ENCODE measurements around the gene MCM9. TPM values are rescaled to one million over a fixed set of nuclear protein-coding genes. Genes with fewer than 3 reads are reported as not detected.

Gene MCM9
- 7.7 and 8.6 TPM in 2 replicates for total RNA-seq

DNA sequence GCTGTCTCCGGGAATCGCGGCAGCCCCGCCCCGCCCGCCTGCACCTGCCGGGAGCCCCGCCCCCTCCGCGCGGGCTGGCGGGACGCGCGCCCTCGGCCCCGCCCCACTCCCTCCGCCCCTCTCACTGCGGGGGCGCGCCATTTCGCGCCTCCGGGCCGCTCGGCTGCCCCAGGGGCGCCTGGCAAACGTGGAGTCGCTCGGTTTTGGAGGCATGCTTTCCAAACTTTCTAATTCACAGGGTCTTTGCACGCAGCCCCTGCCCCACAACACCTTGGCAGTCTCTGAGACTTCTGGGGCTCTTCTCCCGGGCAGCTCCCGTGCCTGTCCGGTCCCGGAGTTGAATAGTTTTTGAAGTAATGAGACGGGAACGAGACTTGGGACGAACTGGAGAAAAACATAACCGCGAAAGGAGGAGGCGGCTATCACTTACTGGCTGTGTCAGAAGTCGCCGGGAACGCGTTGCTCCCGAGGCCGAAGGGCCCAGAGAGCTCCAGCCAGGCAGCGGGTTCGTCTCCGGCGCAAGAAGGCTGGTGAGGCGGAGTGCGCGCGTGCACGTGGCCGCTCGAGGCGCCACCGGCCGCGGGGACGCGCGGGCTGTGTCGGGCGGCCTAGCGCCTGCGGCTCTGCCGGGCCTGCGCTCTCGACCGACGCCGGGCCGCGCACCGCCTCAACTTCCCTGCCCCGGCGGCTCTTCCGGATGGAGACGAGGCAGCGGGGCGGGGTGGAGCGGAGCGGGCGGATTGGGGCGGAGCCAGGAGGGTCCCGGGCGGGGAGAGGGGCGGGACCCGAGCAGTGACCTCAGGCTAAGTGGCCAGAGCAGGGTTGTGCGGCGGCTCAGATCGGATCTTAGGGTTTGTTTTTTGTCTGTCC, at the start of gene MCM9:
TSS of gene MCM9 (minus strand) at position 699 of the 870 bp plus-strand sequence. CDS start 3,436 bp downstream, outside the sequence.

DNA sequence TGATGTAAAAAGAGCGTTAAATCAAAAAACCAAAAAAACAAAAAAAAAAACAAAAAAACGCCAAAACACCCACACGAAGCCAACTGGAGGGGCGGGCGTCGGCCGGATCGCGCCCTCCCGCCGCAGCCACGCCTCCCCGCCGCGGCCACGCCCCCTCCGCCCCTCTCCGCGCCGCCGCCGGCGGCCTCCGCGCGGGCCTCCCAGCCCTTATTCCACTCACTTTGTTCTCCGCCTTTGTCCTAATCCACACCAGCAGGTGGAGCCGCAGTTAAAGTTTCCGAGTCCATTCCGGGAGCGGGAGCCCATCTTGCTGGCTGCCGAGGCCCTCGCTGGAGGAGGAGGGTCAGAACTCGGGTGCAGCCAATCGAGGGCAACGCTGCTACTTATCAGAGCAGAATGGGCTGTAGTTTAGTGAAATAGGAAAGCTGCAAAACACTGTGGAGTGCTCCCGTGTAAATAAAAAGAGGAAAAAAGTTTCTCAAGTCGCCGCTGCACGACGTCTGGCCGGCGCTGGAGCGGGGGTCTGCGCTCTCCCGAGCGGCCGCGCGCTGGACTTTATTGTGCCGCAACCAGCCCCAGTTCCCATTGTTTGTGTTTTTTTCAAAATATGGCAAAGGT, 41.0 kb downstream of the MCM9 start, which contains the start of gene ASF1A:
TSS of gene ASF1A (plus strand) at position 346 of the 618 bp plus-strand sequence. CDS start at position 608, 262 bp downstream.

Other genes starting within 250 kb of the MCM9 start
- 14.1 and 16.6 TPM in 2 replicates for gene ASF1A, start 41.0 kb downstream of the MCM9 start, total RNA-seq
- gene FAM184A, start 143.5 kb upstream of the MCM9 start, total RNA-seq: 0.17 and 0.45 TPM in 2 replicates